GM12865 (cell line): Measurements from ENCODE around the gene HDGF.

Experiments used
- DNase-seq: peaks from one replicate; pipeline ENCODE4 v3.0.0; 2010; ENCODE audit warnings: low read depth
- H3K4me3 ChIP-seq: 2 replicates; pipeline ENCODE4 v1.5.1; 2011; ENCODE audit warnings: mild to moderate bottlenecking, low read depth, low read length, control low read depth
- TF ChIP-seq, protein P1 (sequence below): IDR thresholded peaks from 2 replicates; pipeline ENCODE4 v1.5.1; 2011; ENCODE audit warnings: low read length, control low read depth, low read depth, inconsistent platforms; ENCODE audit not compliant: insufficient read depth; ENCODE audit errors: missing control alignments

HDGF gene

DNA sequence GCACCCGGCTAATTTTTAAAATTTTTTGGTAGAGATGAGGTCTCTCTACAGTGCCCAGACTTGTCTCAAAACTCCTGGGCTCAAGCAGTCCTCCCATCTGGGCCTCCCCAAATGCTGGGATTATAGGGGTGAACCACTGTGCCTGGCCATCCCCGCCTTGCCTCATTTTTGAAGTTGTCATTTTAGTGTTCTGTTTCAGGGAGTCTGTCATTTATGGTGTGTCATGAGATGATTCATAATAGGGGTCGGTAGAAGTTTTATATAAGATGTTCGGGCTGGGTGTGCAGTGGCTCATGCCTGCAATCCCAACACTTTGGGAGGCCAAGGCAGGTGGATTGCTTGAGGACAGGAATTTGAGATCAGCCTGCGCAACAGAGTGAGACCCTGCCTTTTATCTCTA is 24.3 kb upstream of the HDGF start:
- no peak for DNase-seq
- TF ChIP-seq, protein P1, sequence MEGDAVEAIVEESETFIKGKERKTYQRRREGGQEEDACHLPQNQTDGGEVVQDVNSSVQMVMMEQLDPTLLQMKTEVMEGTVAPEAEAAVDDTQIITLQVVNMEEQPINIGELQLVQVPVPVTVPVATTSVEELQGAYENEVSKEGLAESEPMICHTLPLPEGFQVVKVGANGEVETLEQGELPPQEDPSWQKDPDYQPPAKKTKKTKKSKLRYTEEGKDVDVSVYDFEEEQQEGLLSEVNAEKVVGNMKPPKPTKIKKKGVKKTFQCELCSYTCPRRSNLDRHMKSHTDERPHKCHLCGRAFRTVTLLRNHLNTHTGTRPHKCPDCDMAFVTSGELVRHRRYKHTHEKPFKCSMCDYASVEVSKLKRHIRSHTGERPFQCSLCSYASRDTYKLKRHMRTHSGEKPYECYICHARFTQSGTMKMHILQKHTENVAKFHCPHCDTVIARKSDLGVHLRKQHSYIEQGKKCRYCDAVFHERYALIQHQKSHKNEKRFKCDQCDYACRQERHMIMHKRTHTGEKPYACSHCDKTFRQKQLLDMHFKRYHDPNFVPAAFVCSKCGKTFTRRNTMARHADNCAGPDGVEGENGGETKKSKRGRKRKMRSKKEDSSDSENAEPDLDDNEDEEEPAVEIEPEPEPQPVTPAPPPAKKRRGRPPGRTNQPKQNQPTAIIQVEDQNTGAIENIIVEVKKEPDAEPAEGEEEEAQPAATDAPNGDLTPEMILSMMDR, result no peak
- H3K4me3 ChIP-seq, result no peak overlapping the region

- DNase-seq, result no peak
- TF ChIP-seq, protein P1, result no peak
- H3K4me3 ChIP-seq, result no peak overlapping the region
Observed at GRCh38 chr1:156773607-156774006, 22.1 kb upstream of the HDGF start.

DNA sequence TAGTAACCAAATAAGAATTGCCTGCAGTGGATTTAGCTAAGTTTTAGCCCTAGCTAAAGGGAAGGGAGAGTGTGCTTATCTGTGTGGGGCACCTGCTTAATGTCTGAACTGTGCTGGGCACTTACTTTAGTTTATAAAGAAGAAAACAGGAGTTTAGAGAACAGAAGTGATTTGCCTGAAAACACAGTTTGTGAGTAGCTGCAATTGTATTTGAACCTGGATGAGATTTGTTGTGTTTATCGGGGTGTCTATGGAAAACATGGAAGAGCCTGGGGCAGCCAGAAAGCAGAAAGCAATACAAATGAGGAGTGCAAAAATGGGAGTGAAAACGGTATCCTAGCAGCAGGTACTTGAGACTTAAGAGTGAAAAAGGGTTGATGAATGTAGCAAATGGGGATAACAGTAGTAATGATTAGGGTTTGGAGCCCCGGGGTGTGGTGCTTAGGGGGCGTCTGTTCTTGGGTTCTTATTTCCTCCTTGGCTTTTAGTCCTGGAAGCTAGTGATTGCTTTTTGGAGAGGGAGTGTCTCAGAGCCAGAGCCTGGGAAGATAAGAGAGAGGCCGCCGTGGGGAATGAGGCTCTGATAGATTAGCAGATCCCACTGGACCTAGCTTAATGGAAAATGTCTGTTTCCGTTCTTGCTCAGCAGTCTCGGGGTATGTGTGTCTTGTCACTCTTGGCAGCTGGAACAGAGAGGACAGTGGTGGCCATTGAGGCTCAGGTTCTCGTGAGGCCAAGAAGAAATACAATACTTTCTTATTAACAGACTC is 21.4 kb upstream of the HDGF start:
- H3K4me3 ChIP-seq, result no peak overlapping the region
- DNase-seq, result no peak
- TF ChIP-seq, protein P1, result no peak

- TF ChIP-seq, protein P1, result no peak
- H3K4me3 ChIP-seq, result no peak overlapping the region
- no peak for DNase-seq
Observed at GRCh38 chr1:156772222-156772621, 20.7 kb upstream of the HDGF start.

- no peak for DNase-seq
- H3K4me3 ChIP-seq, result peak overlapping the region; percentile 92
- TF ChIP-seq, protein P1, result no peak
Observed at GRCh38 chr1:156768610-156769295, 17.3 kb upstream of the HDGF start.

DNA sequence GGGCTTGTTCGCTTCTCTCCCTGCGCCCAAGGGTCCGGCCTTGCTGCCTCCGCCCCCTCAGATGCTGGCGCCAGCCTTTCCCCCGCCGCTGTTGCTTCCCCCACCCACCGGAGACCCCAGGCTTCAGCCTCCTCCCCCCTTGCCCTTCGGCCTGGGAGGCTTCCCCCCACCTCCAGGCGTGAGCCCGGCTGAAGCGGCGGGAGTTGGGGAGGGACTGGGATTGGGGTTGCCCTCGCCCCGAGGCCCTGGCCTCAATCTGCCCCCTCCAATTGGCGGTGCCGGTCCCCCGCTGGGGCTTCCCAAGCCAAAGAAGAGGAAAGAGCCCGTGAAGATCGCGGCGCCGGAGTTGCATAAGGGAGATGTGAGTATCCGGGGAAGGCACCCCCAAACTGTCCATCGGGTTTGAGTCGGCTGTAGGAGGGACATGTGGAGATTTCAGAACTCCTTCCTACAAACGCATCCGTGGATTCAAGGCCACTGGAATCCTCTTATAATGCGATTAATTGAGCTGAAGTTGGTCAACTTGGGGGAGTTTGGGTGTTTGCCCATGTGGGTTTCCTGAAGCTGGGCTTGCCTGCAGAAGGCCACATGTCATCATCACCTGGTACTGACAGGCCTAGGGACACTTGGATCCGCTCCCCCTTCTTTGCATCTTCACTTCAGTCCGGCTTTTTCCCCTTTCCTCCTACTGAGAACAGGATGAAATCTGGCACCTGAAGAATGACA is 16.6 kb upstream of the HDGF start:
- H3K4me3 ChIP-seq, result peak overlapping the region; percentile 92
- peak; percentile 57 for DNase-seq
- TF ChIP-seq, protein P1, result no peak
